DMS53 (cell line): ENCODE results near the gene OTOS.

Experiments used
- DNase-seq: peaks from one replicate; lab custom pipeline; 2025; lab: John Stamatoyannopoulos, UW

OTOS gene

DNA sequence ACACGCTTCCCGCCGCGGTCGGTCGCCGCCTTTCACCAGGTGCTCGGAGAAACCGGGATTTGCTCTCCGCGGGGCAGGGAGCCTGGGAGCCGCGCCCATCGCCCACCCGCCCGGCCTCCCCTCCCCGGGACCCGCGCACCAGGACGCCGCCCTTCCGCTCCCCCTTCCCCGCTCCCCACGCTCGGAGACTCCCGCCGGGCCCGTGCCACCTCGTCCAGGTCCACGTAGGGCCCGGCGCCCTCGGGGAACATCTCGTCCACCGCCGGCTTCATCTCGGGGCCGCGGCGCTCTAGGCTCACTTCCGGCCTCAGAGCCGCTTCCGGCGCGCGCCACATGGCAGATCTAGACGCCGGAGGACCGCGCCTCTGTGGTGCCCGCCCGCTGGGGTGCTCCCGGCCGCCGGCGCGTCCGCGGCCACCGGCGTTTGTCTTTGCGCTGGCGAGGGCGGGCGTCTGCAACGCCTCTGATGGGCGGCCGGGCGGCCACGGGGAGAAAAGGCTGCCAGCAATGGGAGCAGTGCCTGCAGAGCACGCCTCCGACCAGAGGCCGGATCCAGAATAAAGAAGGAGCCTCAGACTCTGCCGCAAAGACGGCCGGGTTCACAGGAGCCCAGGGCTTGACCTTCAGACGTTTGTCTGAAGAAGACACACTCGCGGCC is 4.3 kb downstream of the OTOS start, which contains the start of gene COPS9:
COPS9 (minus strand) TSS at position 293 of the 658 bp plus-strand sequence; CDS start at position 272, 21 bp downstream.
- DNase-seq, result peak; percentile 97

DNA sequence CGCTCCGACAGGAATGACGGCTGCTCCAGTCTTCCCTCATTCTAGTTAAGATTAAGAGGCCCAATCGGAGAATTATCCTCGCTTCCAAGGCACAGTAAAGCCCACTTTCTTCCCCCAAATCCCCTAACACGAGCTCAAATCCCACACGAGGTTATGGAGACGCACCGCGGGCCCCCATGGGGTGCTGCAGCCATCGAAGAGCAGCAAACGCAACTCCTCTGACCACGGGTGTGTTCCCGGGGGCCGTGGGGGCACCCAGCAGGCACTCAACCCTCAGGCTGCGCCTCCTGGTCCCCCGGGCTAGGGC is 4.8 kb downstream of the OTOS start:
- no peak for DNase-seq

DNA sequence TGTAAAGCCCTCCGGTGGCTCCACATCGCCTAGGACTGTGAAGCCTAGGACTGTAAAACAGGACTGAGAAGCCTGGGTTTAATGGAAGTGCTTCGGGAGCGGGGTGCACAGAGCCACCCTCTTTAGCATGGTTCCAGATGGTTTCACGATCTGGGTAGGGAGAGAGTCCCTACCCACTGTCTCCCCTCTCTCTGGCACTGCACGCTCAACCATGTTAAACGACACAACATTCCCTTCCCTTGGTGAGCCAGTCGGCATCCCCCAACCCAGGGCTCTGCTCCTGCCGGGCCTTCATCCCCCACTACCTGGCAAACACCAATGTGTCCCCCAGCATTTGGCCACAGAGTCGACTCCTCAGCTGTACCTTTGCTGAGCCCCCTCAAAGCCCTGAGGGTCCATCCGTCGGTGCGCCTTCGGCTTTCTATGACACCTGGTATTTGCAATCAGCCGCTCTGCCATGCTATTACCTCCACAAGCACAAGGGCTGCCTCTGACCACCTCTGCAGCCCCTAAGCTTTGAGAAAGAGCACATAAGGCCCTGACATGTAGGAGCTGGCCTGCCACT is 5.4 kb downstream of the OTOS start:
- no peak for DNase-seq

DNA sequence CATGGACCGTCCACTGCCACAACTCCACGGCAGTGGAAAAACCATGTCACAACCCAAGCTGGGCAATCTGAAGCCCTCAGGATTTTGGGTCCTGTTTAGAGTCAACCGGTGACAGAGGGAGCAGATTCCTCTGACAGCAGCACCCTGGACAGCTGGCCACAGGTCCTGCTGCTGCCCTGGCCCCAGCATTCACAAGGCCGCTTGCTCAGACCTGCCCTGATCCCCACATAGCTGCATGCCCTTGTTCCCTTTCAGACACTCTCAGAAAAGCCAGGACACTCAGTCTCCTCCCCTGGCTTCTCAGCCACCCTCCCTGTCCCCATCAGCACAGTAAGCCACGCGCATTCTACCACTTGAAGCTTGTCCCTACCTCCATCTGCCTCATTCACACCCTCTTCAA is 6.0 kb downstream of the OTOS start:
- no peak for DNase-seq

DNA sequence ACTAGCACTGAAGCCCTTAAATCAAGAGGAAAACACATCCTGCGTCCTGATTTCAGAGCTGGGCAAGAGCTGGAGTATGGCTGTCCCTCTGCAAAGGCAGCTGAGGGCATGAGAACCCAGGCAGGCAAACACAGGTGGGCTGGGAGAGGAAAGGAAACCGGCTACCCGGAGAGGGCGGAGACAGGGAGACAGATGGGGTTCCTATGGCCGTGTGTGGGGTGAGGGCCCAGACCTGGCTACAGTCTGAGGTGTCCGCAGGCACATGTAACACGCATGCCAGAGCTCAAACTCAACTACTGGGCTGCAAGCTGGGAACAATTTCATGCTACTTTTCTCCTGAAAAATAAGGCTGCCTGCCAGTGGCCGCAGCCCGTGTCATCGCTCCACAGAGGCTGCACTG is 7.1 kb downstream of the OTOS start:
- no peak for DNase-seq

DNA sequence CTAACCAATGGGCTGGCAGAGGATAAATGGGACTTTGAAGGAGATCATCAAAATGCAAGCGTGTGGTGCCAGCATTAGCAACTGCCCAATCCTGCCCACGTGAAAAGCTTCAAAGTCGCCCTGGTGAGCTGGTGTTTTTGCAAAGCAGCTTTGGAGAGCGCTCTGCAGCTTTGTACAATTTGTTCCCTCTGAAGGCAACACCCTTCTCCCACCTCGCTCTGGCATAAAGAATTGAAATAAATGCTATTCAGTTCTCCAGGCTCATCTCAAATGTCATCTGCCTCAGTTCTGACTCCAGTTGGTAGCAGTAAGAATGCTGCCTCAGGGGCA is 7.8 kb downstream of the OTOS start:
- no peak for DNase-seq

DNA sequence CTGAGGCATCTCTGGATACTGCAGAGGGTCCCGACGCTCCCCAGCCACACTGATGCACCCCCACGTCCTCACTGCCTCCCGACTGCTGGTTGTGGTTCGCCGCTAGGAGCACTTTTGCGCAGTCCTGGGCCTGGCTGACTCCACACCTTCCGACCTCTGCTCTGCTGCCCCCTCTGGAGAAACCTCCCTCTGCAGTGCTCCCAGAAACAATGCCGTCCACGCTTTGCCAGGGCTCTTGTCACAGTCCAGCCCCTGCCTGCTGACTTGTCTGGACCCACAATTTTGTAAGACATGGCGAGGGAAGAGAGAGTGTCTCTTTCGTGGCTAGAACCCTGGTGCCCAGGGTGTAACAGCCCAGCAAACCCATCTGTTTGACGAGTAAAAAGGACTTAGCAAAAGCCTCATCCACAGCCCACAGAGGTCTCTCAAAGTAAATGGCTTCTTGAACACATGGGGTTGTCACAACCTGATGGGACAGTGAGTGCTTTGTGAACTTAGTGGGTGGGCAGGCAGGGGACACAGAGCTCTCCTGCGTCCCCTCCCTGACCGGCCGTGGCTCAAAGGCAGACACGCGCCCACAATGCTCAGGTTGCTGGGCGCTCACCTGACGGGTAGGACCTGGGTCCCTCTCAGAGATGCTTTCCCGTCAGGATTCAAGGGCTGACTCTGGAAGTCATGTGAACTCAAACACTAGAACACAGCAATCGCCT is 8.4 kb downstream of the OTOS start:
- no peak for DNase-seq

DNA sequence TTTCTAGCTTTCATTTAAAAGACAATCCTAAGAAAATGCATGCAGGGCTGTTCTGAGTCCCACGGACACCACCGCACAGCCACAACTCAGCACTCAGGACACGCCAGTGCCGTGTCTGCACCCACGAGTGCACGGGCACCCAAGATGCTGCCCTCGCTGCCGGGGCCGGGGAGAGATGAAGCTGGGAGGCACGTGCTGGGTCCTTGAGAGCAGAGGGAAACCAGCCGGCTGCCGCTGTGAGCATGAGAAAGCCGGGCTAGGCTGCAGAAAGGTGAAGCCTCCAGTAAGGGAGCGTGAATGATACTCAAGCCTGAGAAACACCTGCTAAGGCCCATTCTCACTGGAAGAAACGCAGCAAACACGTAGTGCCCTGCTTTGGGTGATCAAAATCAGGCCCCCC is 9.2 kb downstream of the OTOS start:
- no peak for DNase-seq

DNA sequence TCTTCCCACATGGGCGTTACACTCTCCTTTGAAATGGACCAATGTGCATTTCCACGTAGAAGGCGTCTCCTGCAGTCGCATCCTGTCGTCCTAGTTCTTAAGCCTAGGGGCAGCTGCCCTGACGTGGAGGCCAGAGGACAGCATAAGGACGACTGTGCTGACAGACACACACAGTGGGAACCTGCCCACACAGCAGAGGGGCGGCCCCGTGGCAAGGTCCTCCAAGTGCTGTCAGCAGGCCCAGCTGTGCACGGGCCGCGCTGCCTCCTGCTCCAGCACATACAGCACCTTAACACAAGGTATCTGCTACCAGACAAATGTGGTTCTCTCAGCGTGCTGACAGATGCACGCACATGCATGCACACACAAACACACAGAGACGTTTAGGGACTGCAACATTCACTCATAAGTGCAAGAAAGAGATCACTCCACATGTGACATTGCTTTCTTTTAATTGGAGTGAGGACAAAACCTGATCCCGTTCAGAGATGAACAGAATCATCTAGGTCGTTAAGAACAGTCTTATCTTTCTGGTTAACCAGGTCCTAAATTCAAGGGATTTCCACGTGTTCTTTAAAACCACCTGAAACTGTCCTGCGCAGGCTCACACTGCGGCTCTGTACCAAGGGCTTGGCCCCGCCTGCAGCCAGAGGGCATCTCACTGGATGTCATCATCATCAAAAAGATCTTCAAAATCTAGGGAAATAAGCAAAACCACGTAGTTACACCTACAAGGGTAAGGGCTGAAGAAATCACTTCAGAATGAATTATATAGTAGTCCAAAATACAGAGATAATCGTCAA is 9.9 kb downstream of the OTOS start:
- no peak for DNase-seq

DNA sequence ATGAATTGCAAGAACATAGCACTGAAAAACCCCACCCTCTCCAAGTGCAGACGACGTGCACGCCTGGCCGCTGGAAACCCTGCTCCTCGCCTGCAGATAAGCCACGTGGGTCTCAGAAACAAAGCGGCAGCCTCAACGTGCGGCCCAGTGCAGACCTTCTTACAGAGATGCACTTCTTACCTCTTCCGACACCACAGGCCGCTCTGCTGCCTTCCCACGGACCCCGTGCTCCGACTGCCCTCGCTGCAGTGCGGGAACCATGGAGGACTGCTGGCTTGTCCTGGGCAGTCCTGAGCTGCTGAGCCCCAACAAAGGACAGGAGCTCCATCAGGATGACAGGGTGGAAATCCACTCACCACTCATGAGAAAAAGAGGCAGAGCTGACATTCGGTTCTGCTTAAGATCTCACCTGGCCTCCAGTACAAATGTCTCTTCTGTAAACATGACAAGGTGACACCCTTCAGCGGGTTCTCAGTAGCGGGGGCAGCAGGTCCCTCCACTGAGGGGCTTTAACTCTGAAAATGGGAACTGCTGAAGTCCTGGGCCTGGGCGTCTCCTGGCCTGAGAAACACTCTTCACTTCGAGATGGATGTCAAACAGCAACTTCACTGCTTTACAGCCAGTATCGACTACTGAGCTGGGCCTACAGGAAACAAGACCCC is 10.6 kb downstream of the OTOS start:
- no peak for DNase-seq

DNA sequence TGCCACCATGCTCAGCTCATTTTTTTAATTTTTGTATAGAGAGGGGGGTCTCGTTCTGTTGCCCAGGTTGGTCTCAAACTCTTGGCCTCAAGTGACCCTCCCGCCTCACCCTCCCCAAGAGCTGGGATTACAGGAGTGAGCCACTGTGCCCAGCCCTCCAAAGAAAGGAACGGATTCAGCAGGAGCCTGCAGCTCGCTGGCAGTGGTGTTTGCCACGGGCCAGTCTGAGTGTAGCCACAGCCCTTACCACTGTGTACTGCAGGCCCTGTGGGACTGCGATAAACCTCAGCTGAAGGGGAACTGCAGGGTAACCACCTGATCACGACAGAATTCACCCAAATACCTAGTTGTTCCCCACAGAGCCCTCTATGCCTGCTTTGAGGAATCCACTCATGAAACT is 11.1 kb downstream of the OTOS start:
- DNase-seq, result no peak

DNA sequence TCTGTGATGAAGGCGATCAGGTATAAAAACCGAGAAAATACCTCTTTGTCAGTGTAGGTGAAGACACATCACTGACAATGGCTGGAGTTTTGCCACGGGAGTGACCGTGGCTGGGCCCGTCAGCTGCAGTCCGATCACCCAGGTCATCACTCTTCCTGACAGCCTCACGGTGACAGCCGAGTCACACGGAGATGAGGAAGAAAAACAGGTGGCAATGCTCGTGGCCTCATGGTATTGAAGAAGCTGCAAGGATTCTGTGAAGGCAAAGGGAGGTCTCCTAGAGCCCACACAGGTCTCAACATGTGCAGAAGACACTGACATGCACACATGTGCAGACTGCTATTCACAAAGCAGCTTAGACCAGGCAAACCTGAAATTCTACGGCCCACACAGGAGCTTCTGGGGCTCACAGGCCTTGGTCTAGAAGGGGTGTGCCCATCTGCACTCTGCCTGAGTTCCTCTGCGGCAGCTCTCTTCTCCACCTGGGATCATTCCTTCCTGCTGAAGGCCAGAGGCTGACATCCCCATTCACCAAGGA is 11.8 kb downstream of the OTOS start:
- DNase-seq, result no peak

DNA sequence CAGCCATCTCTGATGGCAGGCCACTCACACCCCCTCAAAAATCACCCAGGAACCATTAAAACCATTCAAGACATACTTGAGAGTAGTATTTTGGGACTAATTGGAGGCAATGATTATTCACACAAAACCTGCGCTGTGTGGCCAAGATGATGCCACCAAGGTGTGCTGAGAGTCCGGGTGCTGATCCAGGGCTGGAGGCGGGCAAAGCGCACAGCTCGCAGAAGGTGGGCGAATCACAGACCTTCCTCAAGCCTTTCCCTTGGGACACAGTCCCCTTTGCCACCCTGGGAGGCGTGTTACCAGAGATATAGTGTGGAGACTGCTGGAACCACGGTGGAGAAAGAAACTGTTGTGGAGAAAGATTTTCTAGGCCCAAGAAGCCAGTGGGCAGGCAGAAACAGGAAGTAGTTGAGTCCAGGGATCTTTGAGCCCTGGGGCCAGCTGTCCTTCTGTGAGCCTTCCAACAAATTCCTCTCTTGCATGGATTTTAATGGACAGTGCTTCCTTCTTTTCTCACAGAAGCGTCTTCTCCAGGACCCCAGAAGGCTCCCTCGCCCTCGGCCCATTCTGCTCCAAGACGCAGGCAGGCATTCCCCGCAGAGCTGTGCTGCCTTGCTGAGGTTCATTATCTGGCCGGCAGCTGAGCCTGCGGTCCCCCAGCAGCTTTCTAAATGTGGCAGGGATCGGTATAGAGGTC is 12.4 kb downstream of the OTOS start:
- DNase-seq, result no peak

DNA sequence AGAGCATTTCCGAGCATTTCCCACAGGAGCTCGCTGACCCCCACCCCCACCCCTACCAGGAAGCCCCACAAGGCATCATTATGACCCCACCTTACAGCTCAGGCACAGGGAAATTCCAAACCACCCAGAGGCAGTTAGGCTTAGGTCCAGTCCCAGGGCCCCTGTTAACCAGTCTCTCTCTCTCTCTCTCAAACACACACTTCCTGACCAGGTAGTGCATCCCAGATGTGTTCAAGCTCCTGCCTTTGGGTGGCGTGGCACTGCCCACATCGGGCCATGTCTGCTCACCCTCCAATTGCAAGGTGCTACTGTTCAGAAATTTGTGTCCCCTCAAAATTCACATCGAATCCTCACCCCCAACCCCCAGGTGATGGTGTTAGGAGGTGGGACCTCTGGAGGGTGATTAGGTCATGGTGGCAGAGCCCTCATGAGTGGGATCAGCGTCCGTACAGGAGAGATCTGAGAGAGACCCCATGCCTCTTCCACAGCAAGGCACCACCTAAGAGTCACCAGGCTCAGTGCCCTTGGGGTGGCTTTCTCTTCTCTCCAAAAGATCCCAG is 13.2 kb downstream of the OTOS start:
- no peak for DNase-seq

DNA sequence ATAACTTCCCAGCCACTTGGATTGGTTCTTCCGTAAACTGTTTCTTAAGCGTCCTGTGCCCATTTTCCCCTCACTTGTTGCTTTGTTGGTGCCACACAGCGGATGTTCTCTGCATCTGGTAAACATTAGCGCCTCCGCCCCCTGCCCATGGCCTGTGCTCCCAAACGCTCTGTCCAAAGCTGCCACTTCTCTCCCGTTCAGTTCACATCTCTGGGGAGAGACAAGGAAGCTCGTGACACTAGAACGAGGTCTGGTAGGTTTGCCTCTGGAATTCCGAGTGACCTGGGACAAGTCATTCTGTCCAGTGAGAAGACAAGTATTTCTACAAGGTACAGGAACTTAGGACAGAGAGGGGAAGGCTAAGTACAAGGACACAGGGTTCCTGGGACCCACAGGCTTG is 13.7 kb downstream of the OTOS start:
- DNase-seq, result no peak

DNA sequence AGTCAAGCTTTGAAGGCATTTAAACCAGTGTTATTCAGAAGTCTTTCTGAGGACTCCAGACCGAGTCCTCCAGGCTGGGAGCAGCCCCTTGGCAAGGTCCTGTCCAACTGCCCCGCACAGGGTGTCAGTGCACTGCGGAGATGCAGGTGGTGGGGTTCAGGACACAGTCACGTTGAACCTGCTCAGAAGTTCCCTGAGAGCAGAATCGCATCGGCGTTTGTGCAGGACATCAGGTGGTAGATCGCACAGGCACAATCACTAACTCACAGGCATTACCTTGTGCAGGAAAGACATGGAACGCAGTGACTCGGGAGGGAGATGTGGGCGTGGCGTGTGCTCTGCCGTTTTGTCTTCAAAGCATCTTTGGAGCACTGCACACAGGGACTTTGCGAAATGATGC is 14.7 kb downstream of the OTOS start:
- no peak for DNase-seq

DNA sequence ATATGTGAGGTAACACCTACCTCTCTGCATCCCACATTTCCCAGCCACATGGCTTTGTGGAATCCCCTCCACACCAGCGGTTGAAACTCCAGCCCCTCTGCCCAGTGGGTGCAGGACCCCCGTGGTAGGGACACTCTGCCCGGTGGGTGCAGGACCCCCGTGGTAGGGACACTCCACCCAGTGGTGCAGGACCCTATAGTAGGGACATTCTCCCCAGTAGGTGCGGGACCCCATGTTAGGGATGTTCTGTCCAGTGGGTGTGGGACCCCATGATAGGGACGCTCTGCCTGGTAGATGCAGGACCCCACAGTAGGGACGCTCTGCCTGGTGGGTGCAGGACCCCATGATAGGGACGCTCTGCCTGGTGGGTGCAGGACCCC is 15.8 kb downstream of the OTOS start:
- DNase-seq, result no peak

DNA sequence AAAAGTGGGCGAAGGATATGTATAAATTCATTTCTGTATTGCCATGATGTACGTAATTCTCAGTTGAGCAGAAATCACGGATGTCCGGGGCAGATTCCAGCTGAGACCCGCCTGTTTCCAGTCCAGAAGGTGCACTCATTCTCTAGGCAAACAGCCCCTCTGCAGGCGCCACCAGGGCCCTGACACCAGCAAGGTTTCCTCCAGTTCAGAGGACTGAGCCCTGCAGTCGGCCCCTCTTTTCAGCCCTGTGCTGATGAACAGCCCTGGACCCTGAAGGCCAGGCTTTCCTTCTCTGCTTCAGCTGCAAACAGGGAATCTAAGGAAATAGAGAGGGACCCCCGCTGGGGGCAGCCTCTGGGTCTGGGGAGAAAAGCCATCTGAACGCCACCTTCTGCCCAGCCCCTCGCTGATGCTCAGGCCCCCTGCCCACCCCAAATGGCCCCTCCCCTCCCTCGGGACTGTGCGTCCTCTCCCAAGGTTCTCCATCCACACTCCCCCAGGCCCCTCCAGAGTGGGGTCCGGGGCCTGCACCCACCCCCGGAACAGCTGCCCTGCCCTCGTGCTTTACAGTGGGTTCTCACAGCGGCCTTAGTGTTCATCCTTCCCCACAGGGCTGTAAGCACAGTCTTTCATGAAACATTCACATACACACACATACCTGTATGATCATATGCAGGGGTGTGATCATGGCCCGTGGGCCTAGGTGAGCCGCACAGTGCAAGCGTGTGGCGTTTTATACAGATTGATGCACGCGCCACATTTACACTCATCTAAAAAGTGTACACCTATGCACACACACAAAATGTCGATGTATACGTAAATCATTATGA is 16.4 kb downstream of the OTOS start:
- DNase-seq, result no peak

DNA sequence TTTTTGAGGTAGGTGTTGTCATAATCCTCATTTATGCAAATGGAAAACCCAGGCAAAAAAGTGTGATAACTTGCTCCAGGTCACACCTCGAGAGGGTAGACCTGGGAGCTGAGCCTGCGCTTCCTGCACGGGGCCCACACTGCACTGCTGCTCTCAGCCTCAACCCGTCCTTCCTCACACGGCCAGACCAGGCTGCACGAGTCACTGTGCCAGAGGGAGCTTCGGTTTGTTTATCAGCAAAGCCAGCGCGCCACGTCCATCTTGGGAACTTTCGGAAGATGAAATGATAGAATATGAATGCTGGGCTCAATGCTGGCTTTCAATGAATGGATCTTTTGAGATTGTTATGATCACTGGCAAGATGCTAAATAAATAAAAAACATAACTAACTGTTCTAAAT is 18.8 kb downstream of the OTOS start:
- DNase-seq, result no peak

DNA sequence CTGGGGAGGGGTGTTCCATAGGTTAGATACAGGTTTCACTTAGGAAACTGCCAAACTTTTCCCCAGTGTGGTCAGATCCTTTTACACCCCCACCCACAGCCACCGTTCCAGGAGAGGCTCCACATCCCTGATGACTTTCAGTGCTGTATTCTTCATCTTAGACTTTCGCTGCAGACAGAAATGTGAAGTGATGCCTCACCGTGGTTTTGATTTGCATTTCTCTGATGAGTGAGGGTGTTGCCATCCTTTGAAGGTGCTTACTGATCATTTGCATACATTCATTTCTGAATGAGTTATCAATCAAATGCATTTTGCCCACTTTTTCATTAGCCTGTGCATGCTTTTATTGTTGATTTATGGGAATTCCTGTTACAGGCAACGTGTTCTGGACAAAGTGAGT is 19.3 kb downstream of the OTOS start:
- no peak for DNase-seq
